ENCODE results near the gene STK32B. TPM values are rescaled to one million over a fixed set of nuclear protein-coding genes. Genes with fewer than 3 reads are reported as not detected.

STK32B gene
- total and polyA plus RNA-seq, 4 donors: 0.02 to 0.28 (median 0.08) TPM; not detected in 1

- TF ChIP-seq GABPA (IDR thresholded peaks at IDR 0.05 in 1 of 2, conservative IDR thresholded peaks at IDR 0.05 in 1 of 2): no peak
- TF ChIP-seq HNF4G (IDR thresholded peaks at IDR 0.05): no peak
- no peak for TF ChIP-seq RAD21 (IDR thresholded peaks at IDR 0.05)
These were observed 459.2 kb downstream of the STK32B start (continued) for GRCh38 chr4:5510504-5510903.

DNA sequence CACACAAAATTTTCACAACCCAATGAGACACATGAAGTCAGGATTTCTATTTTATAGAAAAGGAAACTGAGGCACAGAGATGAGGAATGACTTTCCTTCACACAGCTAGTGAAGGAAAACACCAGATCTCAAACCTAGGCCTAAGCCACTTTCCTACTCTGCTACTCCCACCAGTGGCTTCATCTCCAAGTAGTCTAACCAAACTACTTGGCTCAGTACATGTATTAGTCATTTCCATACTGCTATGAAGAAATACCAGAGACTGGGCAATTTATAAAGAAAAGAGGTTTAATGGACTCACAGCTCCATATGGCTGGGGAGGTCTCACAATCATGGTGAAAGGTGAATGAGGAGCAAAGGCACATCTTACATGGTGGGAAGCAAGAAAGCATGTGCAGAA lies 460.5 kb downstream of the STK32B start:
- no peaks in the 10 kb centered on the region for H3K36me3 ChIP-seq (ENCODE audit: control insufficient read depth in 4 of 4, insufficient read depth in 3 of 4, low read depth in 1 of 4, low read length in 3 of 4)
- no peak overlapping the region for H3K4me3 ChIP-seq (ENCODE audit: low read depth in 1 of 3, low read length in 3 of 3)
- TF ChIP-seq HNF4G (IDR thresholded peaks at IDR 0.05): no peak
- H3K27me3 ChIP-seq (ENCODE audit: control insufficient read depth in 4 of 4, insufficient read depth in 4 of 4, low read length in 3 of 4): no peaks in the 10 kb centered on the region
- DNase-seq (ENCODE audit: low spot score): no peak
- H3K27ac ChIP-seq (ENCODE audit: low read depth in 1 of 2, low read length in 2 of 2): no peak overlapping the region
- H3K4me1 ChIP-seq (ENCODE audit: control insufficient read depth in 4 of 4, insufficient read depth in 4 of 4, low read length in 3 of 4): no peaks in the 10 kb centered on the region
- no peaks in the 10 kb centered on the region for H3K9me3 ChIP-seq (ENCODE audit: control insufficient read depth in 4 of 4, low read length in 3 of 4)
- no peak overlapping the region for H3K9ac ChIP-seq (ENCODE audit: low read depth in 1 of 2, low read length in 2 of 2)

GRCh38 chr4:5515646-5516045 lies 464.4 kb downstream of the STK32B start:
- no peak for DNase-seq (ENCODE audit: low spot score)
- no peak overlapping the region for H3K9ac ChIP-seq (ENCODE audit: low read depth in 1 of 2, low read length in 2 of 2)
- no peaks in the 10 kb centered on the region for H3K4me1 ChIP-seq (ENCODE audit: control insufficient read depth in 4 of 4, insufficient read depth in 4 of 4, low read length in 3 of 4)
- no peak overlapping the region for H3K4me3 ChIP-seq (ENCODE audit: low read depth in 1 of 3, low read length in 3 of 3)
- H3K27ac ChIP-seq (ENCODE audit: low read depth in 1 of 2, low read length in 2 of 2): no peak overlapping the region
- H3K9me3 ChIP-seq (ENCODE audit: control insufficient read depth in 4 of 4, low read length in 3 of 4): no peaks in the 10 kb centered on the region
- H3K27me3 ChIP-seq (ENCODE audit: control insufficient read depth in 4 of 4, insufficient read depth in 4 of 4, low read length in 3 of 4): no peaks in the 10 kb centered on the region
- TF ChIP-seq RXRA (IDR thresholded peaks at IDR 0.05) (no peak), YY1 (IDR thresholded peaks at IDR 0.05) (no peak), JUND (IDR thresholded peaks at IDR 0.05) (no peak), FOXA2 (IDR thresholded peaks at IDR 0.05) (no peak), SP1 (IDR thresholded peaks at IDR 0.05) (no peak)
- TF ChIP-seq, protein P1, sequence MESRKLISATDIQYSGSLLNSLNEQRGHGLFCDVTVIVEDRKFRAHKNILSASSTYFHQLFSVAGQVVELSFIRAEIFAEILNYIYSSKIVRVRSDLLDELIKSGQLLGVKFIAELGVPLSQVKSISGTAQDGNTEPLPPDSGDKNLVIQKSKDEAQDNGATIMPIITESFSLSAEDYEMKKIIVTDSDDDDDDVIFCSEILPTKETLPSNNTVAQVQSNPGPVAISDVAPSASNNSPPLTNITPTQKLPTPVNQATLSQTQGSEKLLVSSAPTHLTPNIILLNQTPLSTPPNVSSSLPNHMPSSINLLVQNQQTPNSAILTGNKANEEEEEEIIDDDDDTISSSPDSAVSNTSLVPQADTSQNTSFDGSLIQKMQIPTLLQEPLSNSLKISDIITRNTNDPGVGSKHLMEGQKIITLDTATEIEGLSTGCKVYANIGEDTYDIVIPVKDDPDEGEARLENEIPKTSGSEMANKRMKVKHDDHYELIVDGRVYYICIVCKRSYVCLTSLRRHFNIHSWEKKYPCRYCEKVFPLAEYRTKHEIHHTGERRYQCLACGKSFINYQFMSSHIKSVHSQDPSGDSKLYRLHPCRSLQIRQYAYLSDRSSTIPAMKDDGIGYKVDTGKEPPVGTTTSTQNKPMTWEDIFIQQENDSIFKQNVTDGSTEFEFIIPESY (IDR thresholded peaks at IDR 0.05): no peak
- TF ChIP-seq, protein P2, sequence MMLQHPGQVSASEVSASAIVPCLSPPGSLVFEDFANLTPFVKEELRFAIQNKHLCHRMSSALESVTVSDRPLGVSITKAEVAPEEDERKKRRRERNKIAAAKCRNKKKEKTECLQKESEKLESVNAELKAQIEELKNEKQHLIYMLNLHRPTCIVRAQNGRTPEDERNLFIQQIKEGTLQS (IDR thresholded peaks at IDR 0.05): no peak
- H3K36me3 ChIP-seq (ENCODE audit: control insufficient read depth in 4 of 4, insufficient read depth in 3 of 4, low read depth in 1 of 4, low read length in 3 of 4): no peaks in the 10 kb centered on the region

DNA sequence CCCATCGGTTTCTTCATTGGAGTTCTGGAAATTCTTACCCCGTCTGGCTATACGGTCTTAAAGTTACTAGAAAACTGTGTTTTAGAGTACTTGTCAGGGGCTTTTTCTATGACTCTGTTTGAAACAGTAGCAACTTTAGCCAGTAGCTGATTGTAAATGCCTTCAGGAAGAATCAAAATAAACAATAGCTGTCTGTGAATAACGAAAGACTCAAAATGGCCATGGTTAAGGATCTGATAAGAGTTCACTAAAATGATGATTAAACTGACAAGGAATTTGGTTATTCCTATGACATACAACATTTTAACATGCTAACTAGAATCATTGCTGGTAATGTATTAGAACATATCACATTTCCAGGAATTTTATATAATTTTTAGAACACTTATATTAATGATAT lies 466.1 kb downstream of the STK32B start:
- no peak overlapping the region for H3K4me3 ChIP-seq (ENCODE audit: low read depth in 1 of 3, low read length in 3 of 3)
- no peak for DNase-seq (ENCODE audit: low spot score)
- 91% methylated on average over 4 of the region's 4 CpGs for WGBS

More for the DNA sequence above, 466.1 kb downstream of the STK32B start:
- Histone ChIP-seq H3K9ac (ENCODE audit: low read depth in 1 of 2, low read length in 2 of 2) (no peak overlapping the region), H3K36me3 (ENCODE audit: control insufficient read depth in 4 of 4, insufficient read depth in 3 of 4, low read depth in 1 of 4, low read length in 3 of 4) (no peaks in the 10 kb centered on the region), H3K4me1 (ENCODE audit: control insufficient read depth in 4 of 4, insufficient read depth in 4 of 4, low read length in 3 of 4) (no peaks in the 10 kb centered on the region), H3K27ac (ENCODE audit: low read depth in 1 of 2, low read length in 2 of 2) (no peak overlapping the region), H3K27me3 (ENCODE audit: control insufficient read depth in 4 of 4, insufficient read depth in 4 of 4, low read length in 3 of 4) (no peaks in the 10 kb centered on the region), H3K9me3 (ENCODE audit: control insufficient read depth in 4 of 4, low read length in 3 of 4) (no peaks in the 10 kb centered on the region)
- TF ChIP-seq MAX (IDR thresholded peaks at IDR 0.05) (no peak), FOXA1 (IDR thresholded peaks at IDR 0.05) (no peak), RAD21 (IDR thresholded peaks at IDR 0.05) (no peak), EGR1 (IDR thresholded peaks at IDR 0.05; ENCODE audit: low read depth in 2 of 2) (no peak), HNF4G (IDR thresholded peaks at IDR 0.05) (no peak), NR2F2 (IDR thresholded peaks at IDR 0.05) (no peak), JUND (IDR thresholded peaks at IDR 0.05) (no peak), YY1 (IDR thresholded peaks at IDR 0.05) (no peak), RXRA (IDR thresholded peaks at IDR 0.05) (no peak), SP1 (IDR thresholded peaks at IDR 0.05) (no peak), HNF4A (conservative IDR thresholded peaks at IDR 0.05) (no peak), GABPA (IDR thresholded peaks at IDR 0.05 in 1 of 2, conservative IDR thresholded peaks at IDR 0.05 in 1 of 2) (no peak), FOXA2 (IDR thresholded peaks at IDR 0.05) (no peak)
- TF ChIP-seq, protein P2 (IDR thresholded peaks at IDR 0.05): no peak

All from liver (tissue), 9 donors.